Measurements from ENCODE around the gene GPA33. TPM values are rescaled to one million over a fixed set of nuclear protein-coding genes. Genes with fewer than 3 reads are reported as not detected.

Gene GPA33
- total and polyA plus RNA-seq, 2 donors from 2014 or later = 0.28 TPM; not detected in 1

GRCh38 chr1:167093846-167094516 lies 3.8 kb upstream of the GPA33 start, which contains the start of gene STYXL2:
STYXL2 (plus strand) TSS chr1:167094075; CDS start chr1:167094850, 775 bp downstream.
- H3K9ac ChIP-seq (ENCODE audit: low read length in 3 of 3) = no peak within 1 kb of the TSS
- peaks cover 0 to 8% (median 0%) of the 10 kb centered on the region in 3 donors for H3K9me3 ChIP-seq (ENCODE audit: control insufficient read depth in 2 of 3, insufficient read depth in 1 of 3, low read length in 3 of 3)
- H3K4me1 ChIP-seq (ENCODE audit: control insufficient read depth in 2 of 3, insufficient read depth in 2 of 3, low read depth in 1 of 3, low read length in 3 of 3) = no peaks in the 10 kb centered on the region
- no peak within 1 kb of the TSS for H3K4me3 ChIP-seq (ENCODE audit: low read length in 3 of 3)
- no peak within 1 kb of the TSS for H3K27ac ChIP-seq (ENCODE audit: low read depth in 2 of 2, low read length in 2 of 2)
- FAIRE-seq (no peak), DNase-seq (no peak)
- no peaks in the 10 kb centered on the region for H3K27me3 ChIP-seq (ENCODE audit: control insufficient read depth, insufficient read depth, low read length)
- no peaks in the 10 kb centered on the region for H3K36me3 ChIP-seq (ENCODE audit: control insufficient read depth in 2 of 3, insufficient read depth in 3 of 3, low read length in 3 of 3)
- intact Hi-C loops (cut with DNase I) = no loop called here
- no peak for TF ChIP-seq CTCF (IDR thresholded peaks at IDR 0.05; ENCODE audit: borderline replicate concordance, extremely low read depth, insufficient read depth)

- DNase-seq (no peak), FAIRE-seq (no peak)
- H3K9ac ChIP-seq (ENCODE audit: low read length in 3 of 3) = no peak overlapping the region
- intact Hi-C loops (cut with DNase I) = no loop called here
- H3K36me3 ChIP-seq (ENCODE audit: control insufficient read depth in 2 of 3, insufficient read depth in 3 of 3, low read length in 3 of 3) = no peaks in the 10 kb centered on the region
- no peak overlapping the region for H3K27ac ChIP-seq (ENCODE audit: low read depth in 2 of 2, low read length in 2 of 2)
- no peaks in the 10 kb centered on the region for H3K27me3 ChIP-seq (ENCODE audit: control insufficient read depth, insufficient read depth, low read length)
- H3K9me3 ChIP-seq (ENCODE audit: control insufficient read depth in 2 of 3, insufficient read depth in 1 of 3, low read length in 3 of 3) = peaks cover 0 to 8% (median 0%) of the 10 kb centered on the region in 3 donors
- no peak for TF ChIP-seq CTCF (IDR thresholded peaks at IDR 0.05; ENCODE audit: borderline replicate concordance, extremely low read depth, insufficient read depth)
- no peaks in the 10 kb centered on the region for H3K4me1 ChIP-seq (ENCODE audit: control insufficient read depth in 2 of 3, insufficient read depth in 2 of 3, low read depth in 1 of 3, low read length in 3 of 3)
- H3K4me3 ChIP-seq (ENCODE audit: low read length in 3 of 3) = no peak overlapping the region
Observed at GRCh38 chr1:167092653-167093052, 2.5 kb upstream of the GPA33 start.

GRCh38 chr1:167089939-167090313 lies 251 bp downstream of the GPA33 start:
- FAIRE-seq = no peak
- Histone ChIP-seq H3K4me3 (ENCODE audit: low read length in 3 of 3) (no peak overlapping the region), H3K27me3 (ENCODE audit: control insufficient read depth, insufficient read depth, low read length) (no peaks in the 10 kb centered on the region), H3K36me3 (ENCODE audit: control insufficient read depth in 2 of 3, insufficient read depth in 3 of 3, low read length in 3 of 3) (no peaks in the 10 kb centered on the region), H3K9ac (ENCODE audit: low read length in 3 of 3) (no peak overlapping the region), H3K4me1 (ENCODE audit: control insufficient read depth in 2 of 3, insufficient read depth in 2 of 3, low read depth in 1 of 3, low read length in 3 of 3) (no peaks in the 10 kb centered on the region), H3K27ac (ENCODE audit: low read depth in 2 of 2, low read length in 2 of 2) (no peak overlapping the region), H3K9me3 (ENCODE audit: control insufficient read depth in 2 of 3, insufficient read depth in 1 of 3, low read length in 3 of 3) (no peaks in the 10 kb centered on the region)
- no peak for DNase-seq
- intact Hi-C loops (cut with DNase I) = no loop called here
- no peak for TF ChIP-seq CTCF (IDR thresholded peaks at IDR 0.05; ENCODE audit: borderline replicate concordance, extremely low read depth, insufficient read depth)

Data from kidney (tissue), 14 donors.